CD1c-positive myeloid dendritic cell (primary cell): Measurements from ENCODE around the gene PRMT1.
"Not testable (repeated sequence)": the region's sequence is repeated elsewhere in the genome, so short reads cannot be mapped to it uniquely, and the experiment has no call there.

Source experiments
- DNase-seq: peaks from one replicate; pipeline ENCODE4 v3.0.0-alpha.2; 2016; ENCODE audit errors: extremely low spot score

The PRMT1 gene

DNA sequence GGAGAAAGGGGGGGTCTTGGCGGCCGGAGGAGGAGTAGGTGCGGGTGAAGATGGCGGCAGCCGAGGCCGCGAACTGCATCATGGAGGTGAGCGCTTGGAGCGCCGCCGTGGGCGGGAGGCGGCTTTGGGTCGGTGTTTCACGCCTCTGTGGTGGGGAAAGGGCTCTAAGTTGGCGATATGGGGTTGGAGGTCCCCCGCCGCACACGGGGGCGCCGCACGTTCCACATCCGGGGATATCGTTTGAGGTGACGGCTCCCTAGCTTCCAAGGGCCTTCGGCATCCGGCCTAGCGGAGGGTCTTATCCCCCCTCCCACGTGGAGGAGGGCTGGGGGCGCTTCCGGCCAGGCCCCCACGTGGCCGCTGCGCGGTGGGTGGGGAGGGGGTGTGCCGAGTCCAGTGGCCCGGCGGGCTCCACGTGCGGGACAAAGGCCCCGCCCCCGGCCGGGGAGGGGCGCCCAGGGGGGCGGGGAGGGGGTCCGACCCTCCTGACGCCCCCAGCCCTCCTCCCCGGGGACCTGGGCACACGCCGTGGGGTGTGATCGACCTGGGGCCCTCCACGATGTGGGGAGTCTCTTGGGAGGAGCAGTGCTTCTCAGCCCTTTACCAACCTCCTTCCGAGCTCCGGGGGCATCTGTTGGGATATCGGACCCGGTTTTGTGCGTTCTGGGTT is at the start of gene PRMT1:
PRMT1 (plus strand) TSS at position 41 of the 670 bp plus-strand sequence; CDS start at position 51, 10 bp downstream.
- peak; percentile 39 for DNase-seq

- no peak for DNase-seq
Observed at GRCh38 chr19:49629659-49630058, 47.4 kb upstream of the PRMT1 start.

DNA sequence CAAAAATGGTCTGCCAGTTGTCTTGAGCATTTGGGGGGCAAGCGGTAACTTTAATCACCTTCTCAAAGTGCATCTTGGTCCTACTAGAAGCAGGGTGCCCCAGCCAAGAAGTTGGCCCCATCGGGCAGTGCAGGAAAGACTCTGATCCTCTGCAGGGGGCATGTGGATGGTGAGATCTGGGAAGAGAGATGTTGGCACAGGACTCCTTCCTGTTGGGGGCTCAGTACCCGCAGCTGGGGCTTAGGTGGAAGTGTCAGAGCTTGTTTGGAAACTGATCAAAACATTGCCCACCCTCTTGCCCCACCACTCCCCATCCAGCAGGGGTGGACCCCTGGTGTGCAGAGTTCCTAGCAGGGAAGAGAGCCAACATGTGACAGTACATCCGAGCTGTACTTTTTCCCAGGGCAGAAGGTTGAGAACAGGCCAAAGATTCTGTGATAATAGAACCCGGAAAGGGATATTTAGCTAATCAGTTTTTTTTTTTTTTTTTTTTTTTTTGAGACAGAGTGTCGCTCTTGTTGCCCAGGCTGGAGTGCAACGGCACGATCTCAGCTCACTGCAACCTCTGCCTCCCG is 46.0 kb upstream of the PRMT1 start:
- no peak for DNase-seq

DNA sequence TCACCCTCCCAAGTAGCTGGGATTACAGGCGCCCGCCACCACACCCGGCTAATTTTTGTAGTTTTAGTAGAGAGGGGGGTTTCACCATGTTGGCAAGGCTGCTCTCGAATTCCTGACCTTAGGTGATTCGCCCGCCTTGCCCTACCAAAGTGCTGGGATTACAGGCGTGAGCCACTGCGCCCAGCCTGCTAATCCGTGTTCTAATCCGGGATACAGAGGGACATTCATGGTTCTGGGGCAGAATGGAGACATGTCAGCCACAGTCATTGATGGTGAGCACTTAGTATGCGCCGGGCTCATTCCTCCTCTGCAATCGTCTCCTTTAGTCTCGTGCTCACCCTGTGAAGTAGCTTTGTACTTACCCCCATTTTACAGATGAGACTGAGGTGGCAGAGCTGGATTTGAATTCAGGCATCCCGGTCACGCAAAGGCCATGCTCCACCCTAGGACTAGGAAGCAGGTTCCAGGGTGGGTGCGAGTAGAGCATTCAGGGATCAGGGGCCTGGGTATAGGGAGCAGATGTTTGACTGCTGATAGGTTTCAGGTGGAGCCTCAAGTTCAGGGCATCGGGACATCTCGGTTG is 45.4 kb upstream of the PRMT1 start:
- no peak for DNase-seq

DNA sequence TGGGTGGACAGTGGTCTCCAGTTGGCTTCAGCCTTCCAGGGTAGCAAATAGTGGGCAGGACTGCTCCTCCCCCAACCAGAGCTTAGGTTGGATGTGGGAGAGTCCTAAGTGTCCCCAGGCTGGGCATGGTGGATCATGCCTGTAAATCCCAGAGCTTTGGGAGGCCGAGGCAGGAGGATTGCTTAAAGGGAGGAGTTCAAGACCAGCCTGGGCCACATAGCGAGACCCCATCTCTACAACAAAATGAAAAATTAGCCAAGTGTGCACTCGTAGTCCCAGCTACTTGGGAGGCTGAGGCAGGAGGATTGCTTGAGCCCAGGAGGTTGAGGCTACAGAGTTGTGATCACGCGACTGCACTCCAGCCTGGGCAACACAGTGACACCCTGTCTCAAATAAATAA is 44.5 kb upstream of the PRMT1 start:
- no peak for DNase-seq

DNA sequence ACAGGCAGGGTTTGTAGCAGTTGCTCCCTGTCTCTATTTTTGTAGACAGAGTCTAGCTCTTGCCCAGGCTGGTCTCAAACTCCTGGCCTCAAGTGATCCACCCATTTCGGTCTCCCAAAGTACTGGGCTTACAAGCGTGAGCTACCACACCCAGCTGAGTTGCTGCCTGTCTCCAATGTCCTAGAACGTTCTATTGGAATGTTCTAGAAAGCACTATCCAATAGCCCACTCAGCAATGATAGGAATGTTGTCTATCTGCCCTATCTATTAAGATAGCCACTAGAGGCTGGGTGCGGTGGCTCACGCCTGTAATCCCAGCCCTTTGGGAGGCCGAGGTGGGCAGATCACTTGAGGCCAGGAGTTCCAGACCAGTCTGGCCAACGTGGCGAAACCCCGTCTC is 43.8 kb upstream of the PRMT1 start:
- DNase-seq = not testable (repeated sequence)

GRCh38 chr19:49635530-49636232 is 41.4 kb upstream of the PRMT1 start:
- peak; percentile 34 for DNase-seq

DNA sequence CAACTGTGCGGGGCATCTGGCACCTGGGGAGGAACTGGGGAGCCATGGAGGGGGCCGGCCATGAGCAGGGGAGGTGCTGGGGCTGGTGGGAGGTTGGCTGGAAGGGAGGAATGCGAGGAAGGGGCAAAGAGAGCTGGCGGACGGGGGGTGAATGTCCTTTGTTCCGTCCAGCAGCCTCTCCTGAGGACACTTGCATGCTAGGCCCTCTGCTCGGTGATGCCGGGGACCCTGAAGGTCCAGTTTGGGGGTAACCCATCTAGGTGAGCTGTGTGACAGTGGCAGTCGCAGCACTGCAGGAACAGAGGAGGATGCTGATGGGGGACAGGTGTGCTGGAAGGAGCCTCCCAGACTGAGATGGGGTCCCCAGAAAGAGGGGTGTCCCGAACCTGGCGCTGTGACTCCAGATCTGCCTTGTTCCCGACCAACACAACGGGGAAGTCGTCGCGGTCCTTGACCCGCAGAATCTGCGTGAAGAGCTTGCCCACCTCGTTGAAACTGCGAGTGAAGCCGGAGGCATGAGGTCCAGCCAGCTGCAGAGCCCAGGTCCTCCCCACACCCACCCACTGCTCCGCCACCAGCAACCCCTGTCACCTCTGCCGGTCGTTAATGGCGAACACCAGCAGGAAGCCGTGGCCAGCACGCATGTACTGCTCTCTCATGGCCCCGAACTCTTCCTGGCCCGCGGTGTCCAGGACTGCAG is 40.7 kb upstream of the PRMT1 start:
- no peak for DNase-seq

GRCh38 chr19:49637821-49638738 is 39.0 kb upstream of the PRMT1 start:
- peak; percentile 49 for DNase-seq

GRCh38 chr19:49639401-49640112 is 37.5 kb upstream of the PRMT1 start:
- DNase-seq = no peak

DNA sequence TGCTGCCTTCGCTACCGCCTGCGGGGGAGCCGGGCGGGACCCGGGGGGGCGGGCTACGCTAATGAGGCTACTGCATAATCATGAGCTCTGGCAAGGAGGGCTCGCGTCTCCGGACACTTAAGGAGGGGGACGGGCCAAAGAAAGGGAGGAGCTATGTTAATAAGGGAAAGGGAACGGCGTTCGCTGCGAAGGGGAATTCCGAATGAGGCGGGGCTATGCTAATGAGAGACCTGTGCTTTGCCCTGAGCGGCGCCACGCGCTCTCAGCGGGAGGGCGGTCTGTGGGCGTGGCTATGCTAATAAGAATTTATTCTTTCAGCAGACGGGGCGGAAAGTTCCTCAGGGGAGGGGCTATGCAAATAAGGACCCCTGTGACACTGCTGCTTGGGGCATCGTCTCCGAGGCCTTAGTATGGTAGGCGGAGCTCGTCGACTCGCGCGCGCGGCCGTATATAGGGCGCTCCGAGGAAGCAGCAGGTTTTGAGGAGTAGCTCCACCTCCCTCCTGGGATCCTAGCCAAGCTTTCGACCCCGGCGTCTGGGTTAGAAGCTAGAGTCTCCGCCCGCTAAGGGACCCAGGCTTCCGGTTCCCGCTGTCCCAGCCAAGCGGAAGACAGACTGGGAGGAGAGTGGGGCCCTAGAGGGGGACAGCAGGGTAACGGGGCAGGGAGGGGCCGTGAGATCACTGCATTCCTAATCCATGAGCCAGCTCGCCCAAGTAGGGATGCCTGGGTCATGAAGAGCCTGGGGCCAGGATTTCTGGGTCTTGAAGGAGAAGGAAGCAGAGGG is 36.8 kb upstream of the PRMT1 start, which contains the start of gene RRAS:
RRAS (minus strand) TSS at position 31 of the 786 bp plus-strand sequence. CDS start 45 bp downstream, outside the sequence.
- peak; percentile 100 for DNase-seq

DNA sequence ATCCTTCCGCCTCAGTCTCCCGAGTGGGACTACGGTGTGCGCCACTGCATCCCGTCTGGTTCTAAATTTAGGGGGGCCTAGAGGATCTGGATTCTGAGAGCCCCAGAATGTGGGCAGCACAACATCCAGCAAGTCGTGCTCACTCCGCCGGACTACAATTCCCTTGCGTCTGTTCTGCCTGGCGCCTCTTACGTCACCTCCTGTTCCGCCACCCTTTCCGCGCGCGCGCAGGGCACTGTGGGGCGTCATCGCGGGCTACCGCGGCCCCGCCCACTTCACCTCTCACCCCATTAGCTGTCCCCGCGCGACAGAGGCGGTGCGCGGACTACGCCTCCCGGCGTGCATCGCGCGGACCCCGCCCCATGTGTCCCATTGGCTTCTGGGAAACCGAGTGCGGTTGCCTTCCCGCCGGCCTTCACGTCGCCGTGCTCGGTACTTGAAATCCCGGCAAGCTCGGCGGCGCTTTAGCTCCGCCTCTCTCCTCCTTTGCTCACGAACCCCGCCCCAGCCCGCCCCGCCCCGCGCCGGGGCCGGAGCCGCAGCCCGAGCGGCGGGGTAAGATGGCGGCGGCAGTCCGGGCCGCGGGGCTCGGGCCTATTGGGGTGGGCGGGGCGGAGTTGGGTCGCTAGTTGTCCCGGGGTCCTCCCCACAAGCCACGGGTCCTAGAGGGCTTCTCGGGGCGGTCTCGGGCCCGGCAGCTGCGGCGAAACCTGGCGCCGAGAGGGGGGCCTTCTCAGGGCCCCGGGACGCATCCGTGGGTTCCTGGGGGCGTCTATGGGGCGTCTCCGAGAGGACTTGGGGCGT is 35.2 kb upstream of the PRMT1 start, which contains the start of gene SCAF1:
SCAF1 (plus strand) TSS at position 522 of the 804 bp plus-strand sequence. CDS start 2,818 bp downstream, outside the sequence.
- peak; percentile 100 for DNase-seq

DNA sequence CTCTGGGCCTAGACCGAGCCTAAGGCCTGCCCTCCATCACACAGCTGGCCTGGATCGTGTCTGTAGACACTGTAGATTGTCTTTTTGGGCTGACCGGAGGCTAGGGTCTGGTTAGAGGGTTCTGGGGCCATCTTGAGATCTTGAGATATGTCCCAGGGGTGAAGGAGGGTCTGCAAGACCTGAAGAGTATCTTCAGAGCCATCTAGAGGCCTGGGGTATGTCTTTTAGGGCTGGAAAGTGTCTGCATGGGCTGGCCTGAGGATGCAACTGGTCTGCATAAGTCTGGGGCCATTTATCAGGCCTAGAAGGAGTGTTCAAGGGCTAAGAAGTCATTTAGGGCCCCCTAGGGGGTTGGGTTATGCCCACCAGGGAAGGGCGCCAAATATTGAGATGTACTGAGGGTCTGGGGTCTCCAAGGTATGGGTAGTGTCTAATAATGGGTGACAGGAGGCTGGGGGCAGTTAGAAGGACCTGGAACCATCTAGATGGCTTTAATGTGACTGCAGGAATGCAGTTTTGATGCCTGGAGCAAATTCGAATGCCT is 34.5 kb upstream of the PRMT1 start:
- no peak for DNase-seq

GRCh38 chr19:49643466-49643865 is 33.6 kb upstream of the PRMT1 start:
- no peak for DNase-seq

DNA sequence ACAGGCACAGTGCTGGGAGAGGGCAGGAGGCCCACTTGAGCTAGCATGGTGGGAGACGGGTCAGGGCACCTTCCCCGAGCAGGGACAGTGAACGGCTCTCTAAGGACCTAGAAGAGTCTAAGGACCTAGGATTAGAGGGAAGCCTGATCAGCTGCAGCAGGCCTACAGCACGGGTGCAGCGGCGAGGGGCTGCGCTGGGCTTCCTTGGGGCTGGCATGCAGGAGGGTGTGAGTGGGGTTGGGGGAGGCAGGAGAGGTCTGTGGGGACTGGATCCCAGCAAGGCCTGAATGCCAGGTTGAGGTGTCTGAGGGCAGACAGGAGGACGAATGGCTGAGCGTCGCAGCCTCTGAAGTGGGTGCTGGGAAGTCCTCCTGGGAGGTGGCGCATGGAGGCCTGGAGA is 31.5 kb upstream of the PRMT1 start:
- DNase-seq = no peak

- no peak for DNase-seq
Observed at GRCh38 chr19:49645995-49646394, 31.1 kb upstream of the PRMT1 start.

- no peak for DNase-seq
Observed at GRCh38 chr19:49646586-49646985, 30.5 kb upstream of the PRMT1 start.
